Fibroblast of villous mesenchyme (primary cell): ENCODE results near the gene SERINC5. TPM values are rescaled to one million over a fixed set of nuclear protein-coding genes. Genes with fewer than 3 reads are reported as not detected.
A peak's percentile ranks its signal among the peaks of the same experiment; 100 is the strongest.
"Not testable (repeated sequence)": the region's sequence is repeated elsewhere in the genome, so short reads cannot be mapped to it uniquely, and the experiment has no call there.

Experiments used
- DNase-seq: peaks from one replicate; pipeline ENCODE4 v3.0.0-alpha.2; 2010; ENCODE audit warnings: low read depth
- H3K4me3 ChIP-seq: 2 replicates; pipeline ENCODE4 v1.5.1; 2011; ENCODE audit warnings: low read depth, mild to moderate bottlenecking, low read length
- CTCF ChIP-seq: IDR thresholded peaks from 2 replicates; pipeline ENCODE4 v1.5.1; 2012; ENCODE audit warnings: low read depth, mild to moderate bottlenecking, low read length; ENCODE audit not compliant: insufficient read depth
- total RNA-seq: library from RNA; depleted of rRNA; stranded (reverse); fragments of >200 nt; gene quantifications from 2 replicates; pipeline ENCODE4 v1.2.3, GENCODE V29; 2012

Gene SERINC5
- total RNA-seq, 1 donor = 13.8 TPM

GRCh38 chr5:80122579-80122978, 133.3 kb downstream of the SERINC5 start:
- TF ChIP-seq CTCF = no peak
- no peak for DNase-seq
- H3K4me3 ChIP-seq = no peak overlapping the region

GRCh38 chr5:80119372-80119771, 136.5 kb downstream of the SERINC5 start:
- no peak for TF ChIP-seq CTCF
- DNase-seq = no peak
- H3K4me3 ChIP-seq = no peak overlapping the region

GRCh38 chr5:80117446-80117845, 138.4 kb downstream of the SERINC5 start:
- no peak for TF ChIP-seq CTCF
- no peak overlapping the region for H3K4me3 ChIP-seq
- no peak for DNase-seq

DNA sequence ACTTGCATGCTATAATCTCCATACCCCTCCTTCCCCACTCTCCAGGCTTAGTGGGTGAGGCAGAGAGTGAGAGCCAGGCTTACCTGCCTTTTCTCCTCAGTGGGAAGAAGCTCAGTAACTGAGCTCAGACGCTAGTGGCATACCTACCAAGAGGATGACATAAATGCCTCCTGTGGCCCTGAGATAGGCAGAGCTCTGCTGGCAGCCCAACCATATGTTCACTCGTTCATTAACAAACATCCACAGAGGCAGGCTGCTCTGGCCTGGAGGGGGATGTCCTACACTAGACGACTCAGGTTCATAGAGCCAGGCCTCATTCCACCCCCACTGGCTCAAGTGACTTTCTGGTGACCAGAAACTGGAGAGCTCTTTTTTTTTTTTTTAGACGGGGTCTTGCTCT, 139.4 kb downstream of the SERINC5 start:
- DNase-seq = no peak
- H3K4me3 ChIP-seq = no peak overlapping the region
- TF ChIP-seq CTCF = no peak

DNA sequence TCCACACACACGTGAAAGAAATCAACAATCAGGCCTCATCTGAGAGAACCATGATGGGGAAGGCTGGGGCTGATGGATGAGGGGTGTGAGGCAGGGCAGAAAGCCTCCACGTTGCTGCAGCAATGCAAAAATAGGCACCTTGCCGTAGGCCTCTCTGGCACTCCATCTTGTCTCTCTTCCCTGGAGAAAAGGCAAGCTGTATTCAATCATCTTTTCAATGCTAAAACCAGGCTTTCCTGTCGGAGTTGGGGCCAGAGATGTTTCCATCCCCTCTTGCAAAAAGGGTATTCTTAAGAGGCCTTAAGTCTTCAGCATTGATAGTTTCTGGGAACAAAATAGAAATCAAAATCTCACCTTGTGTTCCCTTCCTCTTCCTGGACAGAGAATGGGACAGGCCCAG, 139.8 kb downstream of the SERINC5 start:
- no peak for DNase-seq
- no peak for TF ChIP-seq CTCF

DNA sequence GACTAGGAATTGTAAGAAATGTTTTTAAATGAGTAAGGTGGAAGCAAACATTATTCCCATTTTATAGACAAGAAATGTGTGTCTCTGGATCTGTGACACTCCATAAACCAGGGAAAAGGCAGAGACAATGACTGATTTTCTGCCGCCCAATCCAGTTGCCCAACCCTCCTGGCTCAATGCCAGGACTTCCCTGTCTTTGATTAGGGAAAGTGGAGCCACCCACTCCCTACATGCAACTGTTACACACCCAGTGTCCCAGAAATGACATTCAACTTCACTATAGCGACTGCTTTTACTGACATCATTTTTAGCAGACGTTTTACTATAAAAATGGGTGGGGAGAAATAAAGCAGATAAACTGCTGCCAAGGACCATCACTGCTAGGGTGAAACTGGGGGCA, 141.0 kb downstream of the SERINC5 start:
- DNase-seq = no peak
- TF ChIP-seq CTCF = no peak
- H3K4me3 ChIP-seq = no peak overlapping the region

More for the DNA sequence above, 139.8 kb downstream of the SERINC5 start:
- H3K4me3 ChIP-seq = no peak overlapping the region

- DNase-seq = peak; percentile 15
Measured at GRCh38 chr5:80111376-80111990, 144.4 kb downstream of the SERINC5 start.

More at GRCh38 chr5:80111376-80111990, 144.4 kb downstream of the SERINC5 start:
- H3K4me3 ChIP-seq = not testable (repeated sequence)
